ENCODE results near the gene RABL3. TPM values are rescaled to one million over a fixed set of nuclear protein-coding genes. Genes with fewer than 3 reads are reported as not detected.
"Not testable (repeated sequence)": the region's sequence is repeated elsewhere in the genome, so short reads cannot be mapped to it uniquely, and the experiment has no call there.

Gene RABL3
- total RNA-seq, 1 donor from 2014 or later: 17.1 TPM

- DNase-seq (ENCODE audit: low spot score): no peak
- Mint-ChIP-seq H3K4me1 (ENCODE audit: low read depth) (peaks cover 21% of the 10 kb centered on the region), H3K9me3 (ENCODE audit: low read depth) (no peaks in the 10 kb centered on the region), H3K36me3 (ENCODE audit: low read depth) (no peaks in the 10 kb centered on the region), H3K27ac (ENCODE audit: unreplicated experiment) (no peak overlapping the region), H3K27me3 (ENCODE audit: low read depth) (no peaks in the 10 kb centered on the region), H3K4me3 (ENCODE audit: unreplicated experiment) (no peak overlapping the region)
- no peak for TF ChIP-seq CTCF (IDR thresholded peaks at IDR 0.05)
Measured at GRCh38 chr3:120641696-120642246, 100.5 kb downstream of the RABL3 start.

- Mint-ChIP-seq H3K4me1 (ENCODE audit: low read depth) (peaks cover 9% of the 10 kb centered on the region), H3K27ac (ENCODE audit: unreplicated experiment) (no peak overlapping the region), H3K9me3 (ENCODE audit: low read depth) (no peaks in the 10 kb centered on the region), H3K27me3 (ENCODE audit: low read depth) (no peaks in the 10 kb centered on the region), H3K36me3 (ENCODE audit: low read depth) (no peaks in the 10 kb centered on the region), H3K4me3 (ENCODE audit: unreplicated experiment) (no peak overlapping the region)
- no peak for DNase-seq (ENCODE audit: low spot score)
- no peak for TF ChIP-seq CTCF (IDR thresholded peaks at IDR 0.05)
Measured at GRCh38 chr3:120640231-120640630, 102.1 kb downstream of the RABL3 start.

GRCh38 chr3:120638820-120639219 is 103.5 kb downstream of the RABL3 start:
- not testable (repeated sequence) for H3K27me3 Mint-ChIP-seq (ENCODE audit: low read depth); H3K27ac Mint-ChIP-seq (ENCODE audit: unreplicated experiment); DNase-seq (ENCODE audit: low spot score); H3K9me3 Mint-ChIP-seq (ENCODE audit: low read depth); H3K36me3 Mint-ChIP-seq (ENCODE audit: low read depth); H3K4me3 Mint-ChIP-seq (ENCODE audit: unreplicated experiment); H3K4me1 Mint-ChIP-seq (ENCODE audit: low read depth)

GRCh38 chr3:120637851-120638559 is 104.3 kb downstream of the RABL3 start:
- Mint-ChIP-seq H3K27me3 (ENCODE audit: low read depth) (no peaks in the 10 kb centered on the region), H3K36me3 (ENCODE audit: low read depth) (no peaks in the 10 kb centered on the region), H3K4me3 (ENCODE audit: unreplicated experiment) (no peak overlapping the region), H3K9me3 (ENCODE audit: low read depth) (no peaks in the 10 kb centered on the region), H3K27ac (ENCODE audit: unreplicated experiment) (no peak overlapping the region), H3K4me1 (ENCODE audit: low read depth) (peaks cover 5% of the 10 kb centered on the region)
- no peak for TF ChIP-seq CTCF (IDR thresholded peaks at IDR 0.05)
- no peak for DNase-seq (ENCODE audit: low spot score)

- H3K4me3 Mint-ChIP-seq (ENCODE audit: unreplicated experiment): no peak overlapping the region
- H3K27ac Mint-ChIP-seq (ENCODE audit: unreplicated experiment): no peak overlapping the region
- TF ChIP-seq CTCF (IDR thresholded peaks at IDR 0.05): no peak
- DNase-seq (ENCODE audit: low spot score): no peak
- peaks cover 5% of the 10 kb centered on the region for H3K4me1 Mint-ChIP-seq (ENCODE audit: low read depth)
- no peaks in the 10 kb centered on the region for H3K9me3 Mint-ChIP-seq (ENCODE audit: low read depth)
- H3K36me3 Mint-ChIP-seq (ENCODE audit: low read depth): no peaks in the 10 kb centered on the region
- H3K27me3 Mint-ChIP-seq (ENCODE audit: low read depth): no peaks in the 10 kb centered on the region
Measured at GRCh38 chr3:120636795-120637401, 105.4 kb downstream of the RABL3 start.

Other genes with a start within 250 kb of the RABL3 start
- 81.8 to 109 TPM (median 87.6 TPM) in 3 replicates for gene NDUFB4, start 146.2 kb downstream of the RABL3 start, total RNA-seq
- 0.27 to 0.40 TPM in 2 of 3 replicates, not detected in the other for gene HGD, start 60.3 kb downstream of the RABL3 start, total RNA-seq
- 18.0 to 22.2 TPM (median 22.2 TPM) in 3 replicates for gene GTF2E1, start 228 bp upstream of the RABL3 start, total RNA-seq
- gene STXBP5L, start 165.7 kb upstream of the RABL3 start, total RNA-seq: not detected in 3 replicates

Measured in chondrocyte (in vitro differentiated cells).